Nephron (organoid): ENCODE measurements around the gene NFAM1.

Experiments used
- H3K27ac Mint-ChIP-seq, 3 experiments: 2 replicates each; pipeline ENCODE4 v1.8.0; 2020; ENCODE audit warnings: mixed read lengths in 3 of 3, mild to moderate bottlenecking in 2 of 3, moderate library complexity in 1 of 3
- H3K27me3 Mint-ChIP-seq: 2 replicates; pipeline ENCODE4 v1.8.0; 2021; ENCODE audit warnings: low read depth, mild to moderate bottlenecking, moderate library complexity, mixed read lengths
- H3K36me3 Mint-ChIP-seq: 2 replicates; pipeline ENCODE4 v1.8.0; 2020; ENCODE audit warnings: low read depth, mixed read lengths
- H3K4me1 Mint-ChIP-seq: 2 replicates; pipeline ENCODE4 v1.8.0; 2020; ENCODE audit warnings: mixed read lengths
- H3K4me3 Mint-ChIP-seq, 3 experiments: 2 replicates each; pipeline ENCODE4 v1.8.0; 2020; ENCODE audit warnings: mild to moderate bottlenecking in 3 of 3, mixed read lengths in 3 of 3, moderate library complexity in 2 of 3
- H3K9me3 Mint-ChIP-seq: 2 replicates; pipeline ENCODE4 v1.8.0; 2020; ENCODE audit warnings: mixed read lengths
- TF ChIP-seq, protein P1 (sequence below), 3 experiments: fragments of 200-600 bp; sonication (generic); IDR thresholded peaks; one replicate each; pipeline ENCODE4 v1.5.0; 2021; ENCODE audit warnings: antibody characterized with exemption in 3 of 3; ENCODE audit not compliant: unreplicated experiment in 3 of 3

The NFAM1 gene

GRCh38 chr22:42439021-42439567 lies 6.9 kb upstream of the NFAM1 start:
- peaks cover 17% of the 10 kb centered on the region for H3K27me3 Mint-ChIP-seq
- H3K36me3 Mint-ChIP-seq = no peaks in the 10 kb centered on the region
- peak overlapping the region; percentile 39 to 69 (median 58) for H3K4me3 Mint-ChIP-seq
- H3K4me1 Mint-ChIP-seq = peaks cover 41% of the 10 kb centered on the region
- no peaks in the 10 kb centered on the region for H3K9me3 Mint-ChIP-seq
- H3K27ac Mint-ChIP-seq = peak overlapping the region in 2 of 3 experiments; percentile 47 to 66
- TF ChIP-seq, protein P1, sequence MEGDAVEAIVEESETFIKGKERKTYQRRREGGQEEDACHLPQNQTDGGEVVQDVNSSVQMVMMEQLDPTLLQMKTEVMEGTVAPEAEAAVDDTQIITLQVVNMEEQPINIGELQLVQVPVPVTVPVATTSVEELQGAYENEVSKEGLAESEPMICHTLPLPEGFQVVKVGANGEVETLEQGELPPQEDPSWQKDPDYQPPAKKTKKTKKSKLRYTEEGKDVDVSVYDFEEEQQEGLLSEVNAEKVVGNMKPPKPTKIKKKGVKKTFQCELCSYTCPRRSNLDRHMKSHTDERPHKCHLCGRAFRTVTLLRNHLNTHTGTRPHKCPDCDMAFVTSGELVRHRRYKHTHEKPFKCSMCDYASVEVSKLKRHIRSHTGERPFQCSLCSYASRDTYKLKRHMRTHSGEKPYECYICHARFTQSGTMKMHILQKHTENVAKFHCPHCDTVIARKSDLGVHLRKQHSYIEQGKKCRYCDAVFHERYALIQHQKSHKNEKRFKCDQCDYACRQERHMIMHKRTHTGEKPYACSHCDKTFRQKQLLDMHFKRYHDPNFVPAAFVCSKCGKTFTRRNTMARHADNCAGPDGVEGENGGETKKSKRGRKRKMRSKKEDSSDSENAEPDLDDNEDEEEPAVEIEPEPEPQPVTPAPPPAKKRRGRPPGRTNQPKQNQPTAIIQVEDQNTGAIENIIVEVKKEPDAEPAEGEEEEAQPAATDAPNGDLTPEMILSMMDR (IDR thresholded peaks at IDR 0.05; ENCODE audit: unreplicated experiment in 3 of 3) = no peak

DNA sequence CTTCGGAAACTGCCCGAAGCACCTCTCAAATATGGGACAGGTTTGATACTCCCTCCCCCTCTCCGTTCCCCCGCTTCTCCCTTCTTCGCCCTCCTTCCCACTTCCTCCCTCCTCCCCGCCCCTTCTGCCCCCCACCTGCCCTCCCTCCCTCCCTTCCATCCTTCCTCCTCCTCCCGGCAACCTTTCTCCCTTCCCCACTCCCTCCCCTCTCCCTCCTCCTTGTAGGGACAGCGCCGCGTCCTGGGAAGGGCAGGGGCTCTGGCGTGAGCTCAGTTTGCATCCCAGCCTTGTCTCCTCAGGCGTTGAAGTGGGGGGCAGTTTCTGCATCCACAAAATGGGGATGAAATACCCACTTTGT lies 6.1 kb upstream of the NFAM1 start:
- Mint-ChIP-seq H3K27me3 (peaks cover 25% of the 10 kb centered on the region), H3K9me3 (no peaks in the 10 kb centered on the region), H3K27ac (no peak overlapping the region), H3K36me3 (no peaks in the 10 kb centered on the region), H3K4me3 (peak overlapping the region in 1 of 3 experiments; percentile 75), H3K4me1 (peaks cover 41% of the 10 kb centered on the region)
- TF ChIP-seq, protein P1 (IDR thresholded peaks at IDR 0.05; ENCODE audit: unreplicated experiment in 3 of 3) = no peak

GRCh38 chr22:42437488-42438292 lies 5.5 kb upstream of the NFAM1 start:
- peak overlapping the region; percentile 67 to 75 (median 72) for H3K4me3 Mint-ChIP-seq
- peak overlapping the region in 1 of 3 experiments; percentile 44 for H3K27ac Mint-ChIP-seq
- H3K9me3 Mint-ChIP-seq = no peaks in the 10 kb centered on the region
- H3K27me3 Mint-ChIP-seq = peaks cover 25% of the 10 kb centered on the region
- TF ChIP-seq, protein P1 (IDR thresholded peaks at IDR 0.05; ENCODE audit: unreplicated experiment in 3 of 3) = peak; percentile 97 to 99 (median 97)
- H3K4me1 Mint-ChIP-seq = peaks cover 42% of the 10 kb centered on the region
- no peaks in the 10 kb centered on the region for H3K36me3 Mint-ChIP-seq

DNA sequence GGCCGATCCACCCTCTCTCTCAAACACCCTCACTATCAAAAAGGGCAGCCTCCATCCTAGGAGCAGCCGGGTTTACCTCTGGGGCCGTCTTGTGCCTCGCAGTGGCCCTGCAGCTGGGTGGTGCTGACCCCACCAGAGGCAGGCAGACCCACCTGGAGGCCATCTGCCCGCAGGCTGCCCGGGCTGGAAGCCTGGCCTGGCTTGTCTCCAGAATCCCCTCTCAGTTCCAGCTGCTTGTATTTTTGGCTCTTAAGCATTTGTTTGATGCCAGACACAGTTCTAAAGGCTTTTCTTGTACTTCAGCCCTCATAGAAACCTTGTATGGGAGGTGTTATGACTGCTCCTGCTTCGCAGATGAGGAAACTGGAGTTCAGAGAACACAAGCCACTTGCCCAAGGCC lies 4.2 kb upstream of the NFAM1 start:
- no peaks in the 10 kb centered on the region for H3K9me3 Mint-ChIP-seq
- no peak overlapping the region for H3K27ac Mint-ChIP-seq
- peaks cover 35% of the 10 kb centered on the region for H3K27me3 Mint-ChIP-seq
- peak overlapping the region; percentile 34 to 50 (median 42) for H3K4me3 Mint-ChIP-seq
- TF ChIP-seq, protein P1 (IDR thresholded peaks at IDR 0.05; ENCODE audit: unreplicated experiment in 3 of 3) = no peak
- no peaks in the 10 kb centered on the region for H3K36me3 Mint-ChIP-seq
- peaks cover 51% of the 10 kb centered on the region for H3K4me1 Mint-ChIP-seq

GRCh38 chr22:42434748-42435425 lies 2.7 kb upstream of the NFAM1 start:
- peaks cover 38% of the 10 kb centered on the region for H3K27me3 Mint-ChIP-seq
- TF ChIP-seq, protein P1 (IDR thresholded peaks at IDR 0.05; ENCODE audit: unreplicated experiment in 3 of 3) = no peak
- no peaks in the 10 kb centered on the region for H3K9me3 Mint-ChIP-seq
- H3K27ac Mint-ChIP-seq = peak overlapping the region in 1 of 3 experiments; percentile 69
- H3K4me3 Mint-ChIP-seq = no peak overlapping the region
- H3K4me1 Mint-ChIP-seq = peaks cover 60% of the 10 kb centered on the region
- no peaks in the 10 kb centered on the region for H3K36me3 Mint-ChIP-seq
